K562 (cell line): ENCODE data around the gene HLCS. TPM values are rescaled to one million over a fixed set of nuclear protein-coding genes. Genes with fewer than 3 reads are reported as not detected.

ENCODE experiments used
- ATAC-seq: fragments of 200-7000 bp; cut with Tn5 transposase; 3 replicates; pipeline ENCODE4 v1.9.1; 2020; ENCODE audit warnings: moderate library complexity
- BruUV-seq: library from RNA; stranded (reverse); fragments of 400-500 nt; replicated peaks from 2 replicates; lab custom pipeline; 2021; lab: Mats Ljungman, UMichigan
- CTCF ChIA-PET: fragments of 300-600 bp; formaldehyde crosslinking; extraction: SDS; loops from one replicate; lab custom pipeline; 2021; ENCODE audit warnings: low intra/inter-chr PET ratio; lab: Yijun Ruan, JAX
- POLR2A ChIA-PET: fragments of 300-600, 350-650 bp; sonication (Branson Sonifier 250); formaldehyde crosslinking; extraction: SDS; loops from one replicate; lab custom pipeline; 2021; ENCODE audit warnings: antibody characterized with exemption, inconsistent platforms; lab: Yijun Ruan, JAX
- DNase-seq, 4 experiments: peaks; one replicate each; pipeline versions ENCODE4 v3.0.0 to v3.0.0-alpha.2; 2011 to 2018; ENCODE audit warnings: low spot score in 3 of 4, mixed read lengths in 3 of 4; ENCODE audit errors: extremely low read depth in 1 of 4
- FAIRE-seq: peaks from 2 replicates; lab custom pipeline; 2011; peaks lifted over from hg19 to GRCh38; lab: Jason Lieb, UNC
- H2AFZ ChIP-seq: 2 replicates; pipeline ENCODE4 v1.6.0; 2011; ENCODE audit warnings: low read depth, low read length, control low read depth, inconsistent platforms
- H3K27ac ChIP-seq: fragments of 200-600 bp; 3 replicates; pipeline ENCODE4 v1.8.0; 2011; ENCODE audit warnings: low read depth, mild to moderate bottlenecking, control low read depth, inconsistent platforms, low read length, moderate library complexity, mixed read lengths; ENCODE audit errors: extremely low read depth
- H3K27me3 ChIP-seq, 2 experiments: fragments of 300-600 bp in 1 of 2; 2 replicates in 1 of 2; 3 replicates in 1 of 2; pipeline versions ENCODE4 v1.6.0 to v1.8.0; 2011; ENCODE audit warnings: inconsistent platforms in 2 of 2, low read length in 2 of 2, mild to moderate bottlenecking in 1 of 2, mixed read lengths in 1 of 2, moderate library complexity in 1 of 2; ENCODE audit not compliant: control insufficient read depth in 2 of 2, insufficient read depth in 2 of 2
- H3K36me3 ChIP-seq: fragments of 300-600 bp; 3 replicates; pipeline ENCODE4 v1.8.0; 2011; ENCODE audit warnings: mild to moderate bottlenecking, low read length, inconsistent platforms; ENCODE audit not compliant: control insufficient read depth, insufficient read depth
- H3K4me1 ChIP-seq, 2 experiments: fragments of 200-600 bp in 1 of 2; replicated peaks in 1 of 2; 2 replicates in 1 of 2; 3 replicates in 1 of 2; pipeline versions ENCODE4 v1.5.1 to v1.8.0; 2011; ENCODE audit warnings: inconsistent platforms in 2 of 2, low read length in 2 of 2, mild to moderate bottlenecking in 1 of 2, mixed read lengths in 1 of 2, moderate library complexity in 1 of 2; ENCODE audit not compliant: control insufficient read depth in 2 of 2, insufficient read depth in 2 of 2
- H3K4me2 ChIP-seq: 2 replicates; pipeline ENCODE4 v1.6.1; 2011; ENCODE audit warnings: low read length, control low read depth, inconsistent platforms, mixed read lengths; ENCODE audit not compliant: insufficient read depth
- H3K4me3 ChIP-seq: fragments of 200-600 bp; sonication (generic), shearing (Covaris generic); 2 replicates; pipeline ENCODE4 v1.5.1; 2016; ENCODE audit warnings: control low read depth, inconsistent platforms
- H3K79me2 ChIP-seq: fragments of 200-600 bp; 3 replicates; pipeline ENCODE4 v1.8.0; 2011; ENCODE audit warnings: low read length, inconsistent platforms; ENCODE audit not compliant: control insufficient read depth, insufficient read depth
- H3K9ac ChIP-seq, 2 experiments: 2 replicates each; pipeline versions ENCODE4 v1.6.0 to v1.6.1; 2011; ENCODE audit warnings: low read depth in 2 of 2, low read length in 2 of 2, control low read depth in 1 of 2, inconsistent platforms in 1 of 2, mild to moderate bottlenecking in 1 of 2, mixed read lengths in 1 of 2; ENCODE audit not compliant: insufficient read depth in 1 of 2
- H3K9me1 ChIP-seq: one replicate; pipeline ENCODE4 v1.6.0; 2011; ENCODE audit warnings: inconsistent platforms, mild to moderate bottlenecking, low read length, moderate library complexity; ENCODE audit not compliant: control insufficient read depth, insufficient read depth
- H3K9me3 ChIP-seq: replicated peaks from 2 replicates; pipeline ENCODE4 v1.5.1; 2011; ENCODE audit warnings: low read depth, low read length, inconsistent platforms; ENCODE audit not compliant: control insufficient read depth, insufficient read depth
- H4K20me1 ChIP-seq: replicated peaks from 2 replicates; pipeline ENCODE4 v1.6.1; 2011; ENCODE audit warnings: low read length, inconsistent platforms, mixed read lengths; ENCODE audit not compliant: control insufficient read depth, insufficient read depth
- ADNP ChIP-seq: fragments of 200-800 bp; sonication (Bioruptor generic); IDR thresholded peaks from 2 replicates; pipeline ENCODE4 v1.6.1; 2016; ENCODE audit warnings: missing genetic modification characterization, missing compliant biosample characterization
- CBX3 ChIP-seq, 2 experiments: IDR thresholded peaks; 1 replicate in 1 of 2; 2 replicates in 1 of 2; pipeline ENCODE4 v1.6.1; 2012; ENCODE audit warnings: inconsistent platforms in 2 of 2, low read length in 2 of 2, borderline replicate concordance in 1 of 2, control low read depth in 1 of 2
- CCAR2 ChIP-seq: fragments of 200-400 bp; formaldehyde crosslinking; IDR thresholded peaks from 2 replicates; pipeline ENCODE4 v1.6.1; 2017; ENCODE audit warnings: mild to moderate bottlenecking, low read depth, low read length
- CHD4 ChIP-seq: fragments of 200-600 bp; sonication (generic); IDR thresholded peaks from 3 replicates; pipeline ENCODE4 v1.6.1; 2012; ENCODE audit warnings: low read depth, mild to moderate bottlenecking, mixed read lengths, low read length, inconsistent platforms; ENCODE audit not compliant: insufficient read depth, insufficient replicate concordance, poor library complexity, severe bottlenecking
- ETV5 ChIP-seq: sonication (generic); formaldehyde crosslinking; IDR thresholded peaks from 2 replicates; pipeline ENCODE4 v1.4.0; 2020; ENCODE audit warnings: low read depth, mild to moderate bottlenecking, missing genetic modification reagents
- KDM1A ChIP-seq, 2 experiments: fragments of 450-650 bp; IDR thresholded peaks; 2 replicates each; pipeline ENCODE4 v1.6.1; 2016; ENCODE audit warnings: mild to moderate bottlenecking in 2 of 2
- PHB ChIP-seq: fragments of 250-450 bp; sonication (Bioruptor Pico); IDR thresholded peaks from 2 replicates; pipeline ENCODE4 v1.5.0; 2021
- RAD21 ChIP-seq, 2 experiments: fragments of 250-450 bp in 1 of 2; fragments of 450-650 bp in 1 of 2; sonication (Bioruptor Pico) in 1 of 2; formaldehyde crosslinking in 1 of 2; IDR thresholded peaks in 1 of 2; conservative IDR thresholded peaks in 1 of 2; 2 replicates each; pipeline versions ENCODE4 v1.4.0 to v1.8.0; 2020 to 2022; ENCODE audit warnings: mild to moderate bottlenecking in 2 of 2, moderate library complexity in 1 of 2
- SAP30 ChIP-seq: fragments of 200-600 bp; sonication (generic); IDR thresholded peaks from 2 replicates; pipeline ENCODE4 v1.6.1; 2012; ENCODE audit warnings: borderline replicate concordance, low read depth, mild to moderate bottlenecking, moderate library complexity, low read length, control low read depth, inconsistent platforms; ENCODE audit not compliant: insufficient read depth, poor library complexity, severe bottlenecking
- SETDB1 ChIP-seq: IDR thresholded peaks from one replicate; pipeline ENCODE4 v1.6.1; 2012; ENCODE audit warnings: low read length, control low read depth, inconsistent platforms
- SNRNP70 ChIP-seq: fragments of 200-400 bp; formaldehyde crosslinking; optimal IDR thresholded peaks from 2 replicates; pipeline ENCODE3; 2017; ENCODE audit warnings: low read depth, low read length
- ZC3H11A ChIP-seq: IDR thresholded peaks from 2 replicates; pipeline ENCODE4 v1.6.1; 2012; ENCODE audit warnings: low read depth, low read length, improper control_type of control experiment
- ZFX ChIP-seq: sonication (generic); formaldehyde crosslinking; IDR thresholded peaks from 2 replicates; pipeline ENCODE4 v1.8.0; 2022; ENCODE audit warnings: mild to moderate bottlenecking, missing genetic modification reagents, moderate library complexity
- ZKSCAN1 ChIP-seq: fragments of 150-350 bp; IDR thresholded peaks from 2 replicates; pipeline ENCODE4 v1.6.1; 2016; ENCODE audit warnings: low read depth, low read length
- ZNF75A ChIP-seq: fragments of 450-650 bp; formaldehyde crosslinking; IDR thresholded peaks from 2 replicates; pipeline ENCODE4 v1.4.0; 2020; ENCODE audit warnings: mild to moderate bottlenecking
- WGBS: fragments of 100-300 bp; shearing (Covaris generic); methylation state at CpG from one replicate; pipeline ENCODE4 v1.1.6; 2016; ENCODE audit warnings: low coverage, mixed read lengths; ENCODE audit not compliant: insufficient coverage; ENCODE audit errors: missing lambda C conversion rate; 5-methylcytosine and 5-hydroxymethylcytosine counted together
- in situ Hi-C: fragments of 300-500 bp; cut with MboI; formaldehyde crosslinking; loops from 4 replicates; pipeline ENCODE4 v1.15.0; 2018; ENCODE audit warnings: inconsistent platforms, mixed read lengths
- intact Hi-C: fragments of 100-400 bp; cut with micrococcal nuclease; formaldehyde crosslinking; loops from 2 replicates; pipeline ENCODE4 v1.14.2; 2022
- polyA plus RNA-seq, 8 experiments: library from polyadenylated mRNA; depleted of rRNA in 4 of 8; stranded (reverse) in 5 of 8; unstranded in 3 of 8; fragments of >200 nt; fragmentation: Nextera tagmentation in 2 of 8; fragmentation: Illumina TruSeq in 1 of 8; extraction: Ambion mirVana in 2 of 8; extraction: Trizol in 1 of 8; gene quantifications; 2 replicates each; pipeline versions ENCODE4 v1.2.1 to v1.2.3, GENCODE V29; 2011 to 2014; ENCODE audit warnings: inconsistent platforms in 1 of 8, missing spikeins in 1 of 8
- total RNA-seq, 7 experiments: library from RNA; depleted of rRNA in 6 of 7; stranded (reverse); fragments of >200 nt in 6 of 7; fragmentation: Illumina TruSeq in 2 of 7; extraction: Trizol in 2 of 7; gene quantifications; 2 replicates each; pipeline versions ENCODE4 v1.2.1 to v1.2.3, GENCODE V29; 2011 to 2021; ENCODE audit warnings: low replicate concordance in 1 of 7
- TF ChIP-seq, protein P1 (sequence below): sonication (generic); formaldehyde crosslinking; IDR thresholded peaks from 2 replicates; pipeline ENCODE4 v1.8.1; 2023; ENCODE audit warnings: mild to moderate bottlenecking, missing genetic modification reagents

The HLCS gene
- total and polyA plus RNA-seq, 9 of the 15 experiments (the other 6 are each of a cell fraction or from before 2014, with no cell fraction given) = 3.0 to 21.5 (median 17.1) TPM

- ChIA-PET CTCF (no interaction called here), POLR2A (no interaction called here)
- Histone ChIP-seq H2AFZ (no peak overlapping the region), H3K4me2 (no peak overlapping the region), H3K36me3 (no peaks in the 10 kb centered on the region), H3K27me3 (peaks cover 59 to 77% of the 10 kb centered on the region in 2 experiments), H3K4me1 (peaks cover 0 to 26% of the 10 kb centered on the region in 2 experiments; a peak in 3 of 5 replicates), H3K9me1 (no peaks in the 10 kb centered on the region), H3K79me2 (no peaks in the 10 kb centered on the region), H3K9ac (no peak overlapping the region), H4K20me1 (no peaks in the 10 kb centered on the region; the same call in none of the 2 replicates), H3K4me3 (no peak overlapping the region), H3K9me3 (no peaks in the 10 kb centered on the region), H3K27ac (no peak overlapping the region)
- FAIRE-seq (no peak), ATAC-seq (no peak), DNase-seq (peak in 1 of 4 experiments; percentile 12)
- in situ Hi-C loops (loop anchor here (10.0 kb wide), 1 partner anchor 181 kb away; no protein-coding TSS in a partner anchor), intact Hi-C loops (no loop called here)
- 1% methylated on average over 9 of the region's 9 CpGs for WGBS
- no TSS peak for BruUV-seq
- TF ChIP-seq SETDB1 (no peak), CCAR2 (no peak), CBX3 (IDR thresholded peaks at IDR 0.05; ENCODE audit: borderline replicate concordance in 1 of 2, low read length in 2 of 2) (no peak), SNRNP70 (no peak), PHB (no peak), ZKSCAN1 (no peak), ZFX (no peak)
These were observed 223.0 kb downstream of the HLCS start for GRCh38 chr21:36743446-36743845.

DNA sequence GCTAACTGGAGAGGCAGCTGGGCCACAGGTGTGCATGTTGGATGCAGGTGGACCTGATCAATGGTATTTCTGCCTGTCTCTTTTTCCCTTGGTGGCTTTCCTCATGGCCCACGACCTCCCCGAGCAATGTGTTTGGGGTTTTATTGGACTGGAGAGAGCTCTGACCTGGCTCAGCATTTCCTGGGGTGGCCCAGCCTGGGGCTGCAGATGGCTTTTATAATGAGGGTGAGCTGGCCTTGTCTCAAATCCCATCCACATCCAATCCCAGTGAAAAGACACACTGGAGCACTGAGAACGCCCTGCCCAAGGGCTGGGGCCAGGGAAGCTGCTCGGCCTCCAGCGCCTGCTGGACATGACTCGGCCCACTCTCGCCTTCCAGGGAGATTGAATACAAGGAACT, 223.5 kb downstream of the HLCS start:
- no peak for FAIRE-seq
- TF ChIP-seq ZC3H11A (no peak), KDM1A (IDR thresholded peaks at IDR 0.05) (no peak), RAD21 (CRISPR knock-in tag; conservative IDR thresholded peaks at IDR 0.05 in 1 of 2, IDR thresholded peaks at IDR 0.05 in 1 of 2) (no peak), CHD4 (no peak), ZNF75A (CRISPR knock-in tag) (no peak), ADNP (tag) (no peak), ETV5 (CRISPR knock-in tag) (no peak), SAP30 (no peak)
- TF ChIP-seq, protein P1, sequence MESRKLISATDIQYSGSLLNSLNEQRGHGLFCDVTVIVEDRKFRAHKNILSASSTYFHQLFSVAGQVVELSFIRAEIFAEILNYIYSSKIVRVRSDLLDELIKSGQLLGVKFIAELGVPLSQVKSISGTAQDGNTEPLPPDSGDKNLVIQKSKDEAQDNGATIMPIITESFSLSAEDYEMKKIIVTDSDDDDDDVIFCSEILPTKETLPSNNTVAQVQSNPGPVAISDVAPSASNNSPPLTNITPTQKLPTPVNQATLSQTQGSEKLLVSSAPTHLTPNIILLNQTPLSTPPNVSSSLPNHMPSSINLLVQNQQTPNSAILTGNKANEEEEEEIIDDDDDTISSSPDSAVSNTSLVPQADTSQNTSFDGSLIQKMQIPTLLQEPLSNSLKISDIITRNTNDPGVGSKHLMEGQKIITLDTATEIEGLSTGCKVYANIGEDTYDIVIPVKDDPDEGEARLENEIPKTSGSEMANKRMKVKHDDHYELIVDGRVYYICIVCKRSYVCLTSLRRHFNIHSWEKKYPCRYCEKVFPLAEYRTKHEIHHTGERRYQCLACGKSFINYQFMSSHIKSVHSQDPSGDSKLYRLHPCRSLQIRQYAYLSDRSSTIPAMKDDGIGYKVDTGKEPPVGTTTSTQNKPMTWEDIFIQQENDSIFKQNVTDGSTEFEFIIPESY = no peak

More for the DNA sequence above, 223.5 kb downstream of the HLCS start:
- no peak overlapping the region for H3K9ac ChIP-seq
- H3K4me3 ChIP-seq = no peak overlapping the region
- H2AFZ ChIP-seq = no peak overlapping the region
- no peaks in the 10 kb centered on the region for H3K36me3 ChIP-seq
- no TSS peak for BruUV-seq
- no peaks in the 10 kb centered on the region for H3K9me3 ChIP-seq
- ATAC-seq = no peak
- 4% methylated on average over 7 of the region's 7 CpGs for WGBS
- H3K4me1 ChIP-seq = peaks cover 0 to 22% of the 10 kb centered on the region in 2 experiments; a peak in 3 of 5 replicates
- no peak overlapping the region for H3K4me2 ChIP-seq
- no peaks in the 10 kb centered on the region for H3K79me2 ChIP-seq
- H3K27me3 ChIP-seq = peaks cover 61 to 81% of the 10 kb centered on the region in 2 experiments
- no peaks in the 10 kb centered on the region for H3K9me1 ChIP-seq
- H3K27ac ChIP-seq = no peak overlapping the region
- ChIA-PET POLR2A (no interaction called here), CTCF (no interaction called here)
- DNase-seq = peak in 1 of 4 experiments; percentile 11
- intact Hi-C loops = no loop called here
- no peaks in the 10 kb centered on the region; the same call in none of the 2 replicates for H4K20me1 ChIP-seq
- in situ Hi-C loops = loop anchor here (10.0 kb wide), 1 partner anchor 182 kb away; no protein-coding TSS in a partner anchor
